HG02870 (cell line): ENCODE data around the gene NDP.
"Not testable (repeated sequence)": the region's sequence is repeated elsewhere in the genome, so short reads cannot be mapped to it uniquely, and the experiment has no call there.

ENCODE experiments used
- ATAC-seq: cut with Tn5 transposase; IDR thresholded peaks from one replicate; pipeline ENCODE4 v1.9.1; 2021; ENCODE audit warnings: mild to moderate bottlenecking, moderate library complexity; ENCODE audit not compliant: unreplicated experiment

Gene NDP

GRCh38 chrX:43971966-43972961, 926 bp downstream of the NDP start:
- no peak for ATAC-seq

- ATAC-seq: no peak
These were observed 2.7 kb downstream of the NDP start for GRCh38 chrX:43970528-43970927.

- ATAC-seq: no peak
These were observed 3.4 kb downstream of the NDP start for GRCh38 chrX:43969504-43970501.

GRCh38 chrX:43968359-43968781, 4.8 kb downstream of the NDP start:
- no peak for ATAC-seq

GRCh38 chrX:43964936-43965335, 8.3 kb downstream of the NDP start:
- ATAC-seq: no peak

GRCh38 chrX:43963726-43964125, 9.5 kb downstream of the NDP start:
- no peak for ATAC-seq

- no peak for ATAC-seq
These were observed 10.6 kb downstream of the NDP start for GRCh38 chrX:43962636-43963035.

GRCh38 chrX:43961699-43962098, 11.5 kb downstream of the NDP start:
- ATAC-seq: no peak

GRCh38 chrX:43958529-43958928, 14.7 kb downstream of the NDP start:
- ATAC-seq: peak; percentile 80

GRCh38 chrX:43956034-43956433, 17.2 kb downstream of the NDP start:
- no peak for ATAC-seq

GRCh38 chrX:43953218-43953617, 20.0 kb downstream of the NDP start:
- ATAC-seq: no peak

GRCh38 chrX:43949669-43950068, 23.5 kb downstream of the NDP start:
- ATAC-seq: no peak

- no peak for ATAC-seq
These were observed 32.2 kb downstream of the NDP start for GRCh38 chrX:43940816-43941474.

- ATAC-seq: no peak
These were observed 33.8 kb downstream of the NDP start for GRCh38 chrX:43939187-43939926.

GRCh38 chrX:43922032-43922431, 51.2 kb downstream of the NDP start:
- ATAC-seq: not testable (repeated sequence)

- ATAC-seq: not testable (repeated sequence)
These were observed 62.4 kb downstream of the NDP start for GRCh38 chrX:43910772-43911171.

- ATAC-seq: no peak
These were observed 63.2 kb downstream of the NDP start for GRCh38 chrX:43910012-43910411.

GRCh38 chrX:43909141-43909540, 64.0 kb downstream of the NDP start:
- no peak for ATAC-seq

GRCh38 chrX:43899878-43900815, 73.0 kb downstream of the NDP start:
- ATAC-seq: no peak
